Glutamatergic neuron (in vitro differentiated cells): Measurements from ENCODE around the gene NAGA. TPM values are rescaled to one million over a fixed set of nuclear protein-coding genes. Genes with fewer than 3 reads are reported as not detected.

Source experiments
- DNase-seq: peaks from one replicate; pipeline ENCODE4 v3.0.0; 2022
- H3K27ac Mint-ChIP-seq: one replicate; pipeline ENCODE4 v1.8.0; 2020; ENCODE audit warnings: mild to moderate bottlenecking, mixed read lengths, inconsistent platforms; ENCODE audit not compliant: unreplicated experiment
- H3K27me3 Mint-ChIP-seq: one replicate; pipeline ENCODE4 v1.8.0; 2020; ENCODE audit warnings: mild to moderate bottlenecking, moderate library complexity, mixed read lengths, inconsistent platforms; ENCODE audit not compliant: unreplicated experiment
- H3K36me3 Mint-ChIP-seq: one replicate; pipeline ENCODE4 v1.8.0; 2020; ENCODE audit warnings: mild to moderate bottlenecking, mixed read lengths, inconsistent platforms; ENCODE audit not compliant: unreplicated experiment
- H3K4me1 Mint-ChIP-seq: one replicate; pipeline ENCODE4 v1.8.0; 2020; ENCODE audit warnings: mild to moderate bottlenecking, low read depth, mixed read lengths, inconsistent platforms; ENCODE audit not compliant: unreplicated experiment
- H3K4me3 Mint-ChIP-seq: one replicate; pipeline ENCODE4 v1.8.0; 2020; ENCODE audit warnings: mild to moderate bottlenecking, mixed read lengths, inconsistent platforms; ENCODE audit not compliant: unreplicated experiment
- H3K9me3 Mint-ChIP-seq: one replicate; pipeline ENCODE4 v1.8.0; 2020; ENCODE audit warnings: mild to moderate bottlenecking, moderate library complexity, mixed read lengths, inconsistent platforms; ENCODE audit not compliant: unreplicated experiment
- CTCF ChIP-seq: fragments of 200-600 bp; sonication (generic); IDR thresholded peaks from one replicate; pipeline ENCODE4 v1.5.0; 2021; ENCODE audit not compliant: partially characterized antibody, unreplicated experiment
- total RNA-seq: library from RNA; stranded (reverse); fragmentation: NEBNext Ultra II Directional; extraction: Animal tissue kit (Norgen Biotek cat#: 25700); gene quantifications from one replicate; pipeline ENCODE4 v1.2.1, GENCODE V29; 2021; ENCODE audit not compliant: unreplicated experiment

NAGA gene
- total RNA-seq, 1 donor from 2014 or later = 13.0 TPM

GRCh38 chr22:42056757-42057511 lies 13.7 kb downstream of the NAGA start:
- DNase-seq = no peak
- Mint-ChIP-seq H3K4me3 (no peak overlapping the region), H3K9me3 (peaks cover 2% of the 10 kb centered on the region), H3K4me1 (no peaks in the 10 kb centered on the region), H3K27me3 (no peaks in the 10 kb centered on the region), H3K36me3 (peaks cover 33% of the 10 kb centered on the region), H3K27ac (no peak overlapping the region)
- no peak for TF ChIP-seq CTCF

- Mint-ChIP-seq H3K4me3 (no peak overlapping the region), H3K9me3 (peaks cover 2% of the 10 kb centered on the region), H3K4me1 (no peaks in the 10 kb centered on the region), H3K27me3 (peaks cover 3% of the 10 kb centered on the region), H3K36me3 (peaks cover 18% of the 10 kb centered on the region), H3K27ac (no peak overlapping the region)
- TF ChIP-seq CTCF = no peak
- no peak for DNase-seq
Measured at GRCh38 chr22:42052765-42053164, 17.8 kb downstream of the NAGA start.

GRCh38 chr22:42050641-42051180 lies 19.9 kb downstream of the NAGA start:
- Mint-ChIP-seq H3K9me3 (no peaks in the 10 kb centered on the region), H3K4me1 (no peaks in the 10 kb centered on the region), H3K4me3 (no peak overlapping the region), H3K27ac (no peak overlapping the region), H3K36me3 (peaks cover 3% of the 10 kb centered on the region), H3K27me3 (peaks cover 3% of the 10 kb centered on the region)
- TF ChIP-seq CTCF = no peak
- DNase-seq = no peak

- no peak overlapping the region for H3K4me3 Mint-ChIP-seq
- DNase-seq = no peak
- peaks cover 2% of the 10 kb centered on the region for H3K9me3 Mint-ChIP-seq
- no peaks in the 10 kb centered on the region for H3K4me1 Mint-ChIP-seq
- no peaks in the 10 kb centered on the region for H3K27me3 Mint-ChIP-seq
- peaks cover 10% of the 10 kb centered on the region for H3K36me3 Mint-ChIP-seq
- TF ChIP-seq CTCF = no peak
- no peak overlapping the region for H3K27ac Mint-ChIP-seq
Measured at GRCh38 chr22:42041784-42042183, 28.8 kb downstream of the NAGA start.

- no peak overlapping the region for H3K4me3 Mint-ChIP-seq
- H3K4me1 Mint-ChIP-seq = no peaks in the 10 kb centered on the region
- H3K9me3 Mint-ChIP-seq = peaks cover 2% of the 10 kb centered on the region
- H3K36me3 Mint-ChIP-seq = peaks cover 10% of the 10 kb centered on the region
- no peak overlapping the region for H3K27ac Mint-ChIP-seq
- H3K27me3 Mint-ChIP-seq = no peaks in the 10 kb centered on the region
- DNase-seq = no peak
- no peak for TF ChIP-seq CTCF
Measured at GRCh38 chr22:42039271-42039670, 31.3 kb downstream of the NAGA start.
